Measurements from ENCODE around the gene PDCD2. TPM values are rescaled to one million over a fixed set of nuclear protein-coding genes. Genes with fewer than 3 reads are reported as not detected.
A peak's percentile ranks its signal among the peaks of the same experiment; 100 is the strongest.

Gene PDCD2
- total and polyA plus RNA-seq, 9 of the 15 experiments (the other 6 are each of a cell fraction or from before 2014, with no cell fraction given) = 67.3 to 430 (median 318) TPM

DNA sequence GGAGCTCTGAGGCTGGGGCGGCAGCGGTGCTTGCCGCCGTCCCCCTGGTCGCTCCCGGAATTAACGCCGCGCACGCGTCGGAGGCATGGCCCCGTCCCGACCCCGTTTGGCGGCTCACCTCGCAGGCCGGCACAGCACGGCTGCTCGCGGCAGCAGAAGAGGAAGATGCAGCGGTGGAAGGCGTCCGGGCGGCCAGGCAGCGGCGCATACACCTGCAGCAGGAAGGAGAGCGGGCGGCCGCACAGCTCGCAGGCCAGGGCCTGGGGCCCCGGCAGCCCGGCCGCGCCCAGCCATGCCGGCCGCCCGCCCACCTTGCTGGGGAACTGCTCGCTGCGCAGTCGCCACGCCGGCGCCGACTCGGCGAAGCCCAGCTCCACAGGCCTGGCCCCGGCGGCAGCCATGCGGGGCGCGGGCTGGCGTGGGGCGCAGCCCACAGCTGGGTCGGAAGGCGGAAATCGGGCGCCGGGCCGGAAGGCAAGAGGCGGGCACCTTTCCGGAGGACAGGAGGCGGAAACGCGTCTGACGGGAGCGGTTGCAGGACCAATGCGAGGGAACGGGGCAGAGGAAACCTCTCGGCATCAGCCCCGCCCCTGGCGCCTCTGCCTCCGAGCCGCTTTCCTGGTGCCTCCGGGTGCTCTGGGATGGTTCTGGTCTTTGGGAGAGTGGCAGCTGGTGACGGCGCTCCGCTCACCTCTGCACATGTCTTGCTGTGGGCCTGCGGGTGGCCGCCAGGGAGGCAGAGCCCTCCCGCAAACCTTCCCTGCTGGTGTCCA is at the start of gene PDCD2 (continued):
- TF ChIP-seq, protein P1, sequence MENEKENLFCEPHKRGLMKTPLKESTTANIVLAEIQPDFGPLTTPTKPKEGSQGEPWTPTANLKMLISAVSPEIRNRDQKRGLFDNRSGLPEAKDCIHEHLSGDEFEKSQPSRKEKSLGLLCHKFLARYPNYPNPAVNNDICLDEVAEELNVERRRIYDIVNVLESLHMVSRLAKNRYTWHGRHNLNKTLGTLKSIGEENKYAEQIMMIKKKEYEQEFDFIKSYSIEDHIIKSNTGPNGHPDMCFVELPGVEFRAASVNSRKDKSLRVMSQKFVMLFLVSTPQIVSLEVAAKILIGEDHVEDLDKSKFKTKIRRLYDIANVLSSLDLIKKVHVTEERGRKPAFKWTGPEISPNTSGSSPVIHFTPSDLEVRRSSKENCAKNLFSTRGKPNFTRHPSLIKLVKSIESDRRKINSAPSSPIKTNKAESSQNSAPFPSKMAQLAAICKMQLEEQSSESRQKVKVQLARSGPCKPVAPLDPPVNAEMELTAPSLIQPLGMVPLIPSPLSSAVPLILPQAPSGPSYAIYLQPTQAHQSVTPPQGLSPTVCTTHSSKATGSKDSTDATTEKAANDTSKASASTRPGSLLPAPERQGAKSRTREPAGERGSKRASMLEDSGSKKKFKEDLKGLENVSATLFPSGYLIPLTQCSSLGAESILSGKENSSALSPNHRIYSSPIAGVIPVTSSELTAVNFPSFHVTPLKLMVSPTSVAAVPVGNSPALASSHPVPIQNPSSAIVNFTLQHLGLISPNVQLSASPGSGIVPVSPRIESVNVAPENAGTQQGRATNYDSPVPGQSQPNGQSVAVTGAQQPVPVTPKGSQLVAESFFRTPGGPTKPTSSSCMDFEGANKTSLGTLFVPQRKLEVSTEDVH (IDR thresholded peaks at IDR 0.05; ENCODE audit: low read depth, partially characterized antibody) = peak; percentile 81
- TF ChIP-seq HES1 (IDR thresholded peaks at IDR 0.05; ENCODE audit: low read depth) = no peak
- TF ChIP-seq, protein P2, sequence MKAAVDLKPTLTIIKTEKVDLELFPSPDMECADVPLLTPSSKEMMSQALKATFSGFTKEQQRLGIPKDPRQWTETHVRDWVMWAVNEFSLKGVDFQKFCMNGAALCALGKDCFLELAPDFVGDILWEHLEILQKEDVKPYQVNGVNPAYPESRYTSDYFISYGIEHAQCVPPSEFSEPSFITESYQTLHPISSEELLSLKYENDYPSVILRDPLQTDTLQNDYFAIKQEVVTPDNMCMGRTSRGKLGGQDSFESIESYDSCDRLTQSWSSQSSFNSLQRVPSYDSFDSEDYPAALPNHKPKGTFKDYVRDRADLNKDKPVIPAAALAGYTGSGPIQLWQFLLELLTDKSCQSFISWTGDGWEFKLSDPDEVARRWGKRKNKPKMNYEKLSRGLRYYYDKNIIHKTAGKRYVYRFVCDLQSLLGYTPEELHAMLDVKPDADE (conservative IDR thresholded peaks at IDR 0.05; ENCODE audit: control insufficient read depth, low read depth, low read length) = peak; percentile 97
- TF ChIP-seq, protein P3, sequence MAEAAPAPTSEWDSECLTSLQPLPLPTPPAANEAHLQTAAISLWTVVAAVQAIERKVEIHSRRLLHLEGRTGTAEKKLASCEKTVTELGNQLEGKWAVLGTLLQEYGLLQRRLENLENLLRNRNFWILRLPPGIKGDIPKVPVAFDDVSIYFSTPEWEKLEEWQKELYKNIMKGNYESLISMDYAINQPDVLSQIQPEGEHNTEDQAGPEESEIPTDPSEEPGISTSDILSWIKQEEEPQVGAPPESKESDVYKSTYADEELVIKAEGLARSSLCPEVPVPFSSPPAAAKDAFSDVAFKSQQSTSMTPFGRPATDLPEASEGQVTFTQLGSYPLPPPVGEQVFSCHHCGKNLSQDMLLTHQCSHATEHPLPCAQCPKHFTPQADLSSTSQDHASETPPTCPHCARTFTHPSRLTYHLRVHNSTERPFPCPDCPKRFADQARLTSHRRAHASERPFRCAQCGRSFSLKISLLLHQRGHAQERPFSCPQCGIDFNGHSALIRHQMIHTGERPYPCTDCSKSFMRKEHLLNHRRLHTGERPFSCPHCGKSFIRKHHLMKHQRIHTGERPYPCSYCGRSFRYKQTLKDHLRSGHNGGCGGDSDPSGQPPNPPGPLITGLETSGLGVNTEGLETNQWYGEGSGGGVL (CRISPR knock-in tag; IDR thresholded peaks at IDR 0.05) = no peak
- TF ChIP-seq, protein P4, sequence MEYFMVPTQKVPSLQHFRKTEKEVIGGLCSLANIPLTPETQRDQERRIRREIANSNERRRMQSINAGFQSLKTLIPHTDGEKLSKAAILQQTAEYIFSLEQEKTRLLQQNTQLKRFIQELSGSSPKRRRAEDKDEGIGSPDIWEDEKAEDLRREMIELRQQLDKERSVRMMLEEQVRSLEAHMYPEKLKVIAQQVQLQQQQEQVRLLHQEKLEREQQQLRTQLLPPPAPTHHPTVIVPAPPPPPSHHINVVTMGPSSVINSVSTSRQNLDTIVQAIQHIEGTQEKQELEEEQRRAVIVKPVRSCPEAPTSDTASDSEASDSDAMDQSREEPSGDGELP (CRISPR knock-in tag; IDR thresholded peaks at IDR 0.05; ENCODE audit: borderline replicate concordance) = peak; percentile 97
- TF ChIP-seq MCM7 (IDR thresholded peaks at IDR 0.05) = no peak
- peak; percentile 81 for TF ChIP-seq NFYB (IDR thresholded peaks at IDR 0.05; ENCODE audit: extremely low read depth, insufficient read length)
- TF ChIP-seq SAFB (IDR thresholded peaks at IDR 0.05; ENCODE audit: borderline replicate concordance, low read depth, low read length) = peak; percentile 76
- TF ChIP-seq, protein P5, sequence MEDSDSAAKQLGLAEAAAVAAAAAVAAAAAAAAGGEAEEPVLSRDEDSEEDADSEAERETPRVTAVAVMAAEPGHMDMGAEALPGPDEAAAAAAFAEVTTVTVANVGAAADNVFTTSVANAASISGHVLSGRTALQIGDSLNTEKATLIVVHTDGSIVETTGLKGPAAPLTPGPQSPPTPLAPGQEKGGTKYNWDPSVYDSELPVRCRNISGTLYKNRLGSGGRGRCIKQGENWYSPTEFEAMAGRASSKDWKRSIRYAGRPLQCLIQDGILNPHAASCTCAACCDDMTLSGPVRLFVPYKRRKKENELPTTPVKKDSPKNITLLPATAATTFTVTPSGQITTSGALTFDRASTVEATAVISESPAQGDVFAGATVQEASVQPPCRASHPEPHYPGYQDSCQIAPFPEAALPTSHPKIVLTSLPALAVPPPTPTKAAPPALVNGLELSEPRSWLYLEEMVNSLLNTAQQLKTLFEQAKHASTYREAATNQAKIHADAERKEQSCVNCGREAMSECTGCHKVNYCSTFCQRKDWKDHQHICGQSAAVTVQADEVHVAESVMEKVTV (CRISPR knock-in tag; IDR thresholded peaks at IDR 0.05) = no peak
- TF ChIP-seq RCOR1 (IDR thresholded peaks at IDR 0.05; ENCODE audit: borderline replicate concordance in 1 of 2, low read depth in 2 of 2, low read length in 2 of 2) = peak in 1 of 2 experiments; percentile 61; a peak in 1 of 4 replicates
- TF ChIP-seq ZBTB8A (IDR thresholded peaks at IDR 0.05; ENCODE audit: partially characterized antibody) = no peak
- no peak for TF ChIP-seq SNAPC5 (CRISPR knock-in tag; IDR thresholded peaks at IDR 0.05)
- no peak for TF ChIP-seq MCM2 (IDR thresholded peaks at IDR 0.05; ENCODE audit: low read depth)
- peak; percentile 43 to 51; a peak in 3 of 4 replicates for TF ChIP-seq SIX5 (IDR thresholded peaks at IDR 0.05; ENCODE audit: borderline replicate concordance in 1 of 2, insufficient read depth in 1 of 2, low read depth in 1 of 2, low read length in 2 of 2)

Data from K562 (cell line).